GM21447 (cell line): Measurements from ENCODE around the gene HIGD1C.
"Not testable (repeated sequence)": the region's sequence is repeated elsewhere in the genome, so short reads cannot be mapped to it uniquely, and the experiment has no call there.

Source experiments
- ATAC-seq: cut with Tn5 transposase; IDR thresholded peaks from one replicate; pipeline ENCODE4 v1.9.1; 2021; ENCODE audit not compliant: unreplicated experiment

HIGD1C gene

GRCh38 chr12:51013441-51013840 is 61.1 kb downstream of the HIGD1C start:
- no peak for ATAC-seq

GRCh38 chr12:51014467-51014866 is 62.1 kb downstream of the HIGD1C start:
- not testable (repeated sequence) for ATAC-seq

- no peak for ATAC-seq
Observed at GRCh38 chr12:51017452-51017851, 65.1 kb downstream of the HIGD1C start.

- ATAC-seq, result no peak
Observed at GRCh38 chr12:51018956-51019355, 66.6 kb downstream of the HIGD1C start.

GRCh38 chr12:51019927-51020326 is 67.6 kb downstream of the HIGD1C start:
- ATAC-seq, result no peak
